Measurements from ENCODE around the gene TBC1D22A.

The TBC1D22A gene

DNA sequence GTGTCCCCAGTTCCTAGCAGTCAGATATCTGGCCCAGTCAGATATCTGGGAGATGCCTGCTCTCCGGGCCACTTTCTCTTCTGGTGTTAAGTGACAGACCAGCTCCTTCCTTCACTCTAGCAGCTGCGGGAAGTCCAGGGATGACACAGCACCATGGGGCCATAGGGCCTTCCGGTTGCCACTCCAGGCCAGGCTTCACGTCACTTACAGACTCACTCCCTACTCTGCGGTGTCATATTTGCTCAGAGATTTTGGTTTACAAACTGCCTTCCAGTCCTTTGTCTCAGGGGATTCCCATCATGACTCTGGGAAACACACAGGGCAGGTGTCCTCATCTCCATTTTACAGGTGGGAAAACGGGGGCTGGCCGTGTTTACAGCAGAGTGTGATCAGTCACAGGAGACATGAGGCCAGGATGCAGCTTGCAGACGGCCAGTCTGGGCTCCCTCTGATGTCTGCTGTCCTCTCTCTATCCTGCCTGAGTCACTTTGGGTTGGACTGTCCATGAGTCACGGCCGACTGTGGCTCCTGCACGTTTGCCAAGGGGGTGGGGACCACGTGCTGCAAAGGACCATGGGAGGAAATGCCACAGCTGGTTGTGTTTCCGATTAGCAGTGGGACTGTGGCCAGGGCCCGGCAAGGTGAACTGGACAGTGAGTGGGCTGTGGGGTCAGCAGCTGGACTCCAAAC is 8.2 kb upstream of the TBC1D22A start:
- no peak for DNase-seq

DNA sequence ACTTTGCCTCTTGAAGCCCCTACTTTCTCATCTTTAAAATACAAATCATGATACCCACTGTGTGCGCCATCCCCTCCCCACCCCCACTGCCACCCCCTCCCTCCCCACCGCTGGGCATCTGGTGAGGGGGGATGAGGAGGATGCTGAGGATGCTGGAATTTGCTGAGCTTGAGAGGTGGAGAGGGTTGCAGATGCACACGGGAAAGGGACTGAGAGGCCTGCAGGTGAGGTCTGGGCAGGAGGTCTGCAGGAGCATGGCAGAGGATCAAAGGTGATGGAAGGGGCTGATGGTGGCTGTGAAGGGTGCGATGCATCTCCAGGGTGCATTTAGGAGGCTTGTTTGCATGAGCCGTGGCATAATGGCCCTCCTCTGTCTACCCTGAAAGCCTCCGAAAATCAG is 7.6 kb upstream of the TBC1D22A start:
- DNase-seq = no peak

DNA sequence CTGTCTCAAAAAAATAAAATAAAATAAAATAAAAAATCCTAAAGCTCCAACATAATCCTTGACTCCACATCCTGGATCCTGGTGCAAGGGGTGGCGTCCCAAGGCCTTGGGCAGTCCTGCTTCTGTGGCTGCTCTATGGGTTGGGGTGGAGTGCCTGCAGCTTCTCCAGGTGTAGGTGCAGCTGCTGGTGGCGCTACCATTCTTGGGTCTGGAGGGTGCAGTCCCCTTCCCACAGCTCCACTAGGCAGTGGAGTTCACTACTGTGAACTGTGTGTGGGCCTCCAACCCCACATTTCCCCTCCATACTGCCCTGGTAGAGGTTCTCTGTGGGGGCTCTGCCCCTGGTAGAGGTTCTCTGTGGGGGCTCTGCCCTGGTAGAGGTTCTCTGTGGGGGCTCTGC is 6.9 kb upstream of the TBC1D22A start:
- DNase-seq = no peak

DNA sequence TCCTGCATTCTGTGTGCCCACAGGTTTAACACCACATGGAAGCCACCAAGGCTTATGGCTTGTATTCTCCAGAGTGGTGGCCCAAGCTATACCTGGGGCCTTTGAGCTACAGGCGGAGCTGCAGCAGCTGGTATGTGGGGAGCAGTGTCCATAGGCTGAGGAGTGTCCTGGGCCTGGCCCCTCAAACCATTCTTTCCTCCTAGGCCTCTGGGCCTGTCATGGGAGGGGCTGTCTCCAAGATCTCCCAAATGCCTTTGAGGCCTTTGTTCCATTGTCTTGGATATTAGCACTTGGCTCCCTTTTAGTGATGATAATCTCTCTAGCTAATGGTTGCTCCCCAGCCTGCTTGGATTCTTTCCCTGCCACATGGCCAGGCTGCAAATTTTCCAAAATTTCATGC is 6.4 kb upstream of the TBC1D22A start:
- DNase-seq = no peak

DNA sequence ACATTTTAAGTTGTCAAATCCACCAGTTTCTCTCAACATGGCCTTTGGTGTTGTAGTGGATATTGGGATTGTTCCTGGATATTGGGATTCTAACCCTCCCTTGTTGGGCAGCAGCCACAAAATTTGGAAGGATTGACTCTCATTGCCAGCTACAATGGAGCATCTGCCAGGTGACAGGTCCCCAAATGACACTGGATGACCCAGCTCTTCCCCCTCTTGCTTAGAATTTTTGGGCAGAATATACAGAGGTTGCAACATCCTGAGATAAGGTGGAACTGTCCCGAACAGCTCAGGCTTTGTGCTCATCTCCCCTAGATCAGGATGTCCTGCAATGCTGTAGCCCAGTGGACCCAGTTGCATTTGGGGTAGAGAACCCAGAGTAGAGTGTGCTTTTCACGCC is 5.3 kb upstream of the TBC1D22A start:
- no peak for DNase-seq

DNA sequence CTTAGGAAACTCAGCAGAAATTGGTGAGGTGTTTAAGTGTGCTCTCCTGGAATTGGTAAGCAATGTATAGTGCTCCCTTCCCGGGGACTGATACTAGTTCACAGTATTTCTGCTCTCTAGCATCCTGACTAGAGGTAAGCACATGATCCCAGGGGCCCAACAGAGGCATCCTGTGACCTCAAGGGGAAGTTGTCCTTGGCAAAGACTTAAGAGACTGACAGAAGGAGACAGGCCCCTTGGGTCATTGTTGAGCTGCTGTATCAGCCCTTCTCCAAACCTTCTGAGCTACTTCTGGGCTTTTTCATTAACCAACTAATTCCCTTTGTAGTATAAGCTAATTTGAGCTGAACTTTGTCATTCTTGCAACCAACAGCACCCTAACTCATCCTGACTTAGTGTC is 4.3 kb upstream of the TBC1D22A start:
- no peak for DNase-seq

DNA sequence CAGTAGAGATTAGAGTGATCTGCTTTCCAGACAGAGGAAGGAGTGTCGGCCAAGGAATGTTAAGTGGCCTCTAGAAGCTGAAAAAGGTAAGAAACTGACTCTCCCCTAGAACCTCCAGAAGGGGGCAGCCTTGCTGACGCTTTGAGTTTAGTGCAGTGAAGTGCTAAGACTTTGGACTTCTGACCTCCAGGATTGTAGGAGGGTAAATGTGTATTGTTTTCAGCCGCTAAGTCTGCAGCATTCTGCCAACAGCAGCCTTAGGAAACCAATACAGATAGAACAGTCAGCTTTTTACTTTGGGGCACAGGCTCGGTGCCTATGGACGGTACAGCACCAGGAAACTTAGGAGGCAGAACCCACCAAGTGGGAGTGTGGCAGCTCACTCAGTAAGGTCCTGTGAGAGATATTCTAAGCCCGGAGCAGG is 3.6 kb upstream of the TBC1D22A start:
- peak; percentile 47 for DNase-seq

DNA sequence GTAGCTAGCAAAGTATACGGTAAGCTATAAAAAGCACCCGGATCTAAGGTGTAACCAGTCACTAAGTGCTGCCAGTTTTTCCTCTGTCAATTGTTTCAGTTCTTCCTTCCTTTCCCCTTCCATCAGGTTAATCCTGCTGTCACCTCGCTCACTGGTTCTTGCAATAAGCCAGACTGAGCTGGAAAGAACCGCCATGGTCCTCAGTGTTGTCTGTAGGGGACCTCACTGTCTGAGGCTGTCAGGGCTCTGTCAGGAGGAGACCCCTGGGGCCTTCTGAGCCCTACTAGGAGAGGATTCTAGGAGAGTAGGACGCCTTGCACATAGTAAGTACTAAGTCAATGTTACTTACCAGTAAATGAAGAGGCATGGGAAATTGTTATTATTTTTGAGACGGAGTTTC is 1.4 kb upstream of the TBC1D22A start:
- no peak for DNase-seq

DNA sequence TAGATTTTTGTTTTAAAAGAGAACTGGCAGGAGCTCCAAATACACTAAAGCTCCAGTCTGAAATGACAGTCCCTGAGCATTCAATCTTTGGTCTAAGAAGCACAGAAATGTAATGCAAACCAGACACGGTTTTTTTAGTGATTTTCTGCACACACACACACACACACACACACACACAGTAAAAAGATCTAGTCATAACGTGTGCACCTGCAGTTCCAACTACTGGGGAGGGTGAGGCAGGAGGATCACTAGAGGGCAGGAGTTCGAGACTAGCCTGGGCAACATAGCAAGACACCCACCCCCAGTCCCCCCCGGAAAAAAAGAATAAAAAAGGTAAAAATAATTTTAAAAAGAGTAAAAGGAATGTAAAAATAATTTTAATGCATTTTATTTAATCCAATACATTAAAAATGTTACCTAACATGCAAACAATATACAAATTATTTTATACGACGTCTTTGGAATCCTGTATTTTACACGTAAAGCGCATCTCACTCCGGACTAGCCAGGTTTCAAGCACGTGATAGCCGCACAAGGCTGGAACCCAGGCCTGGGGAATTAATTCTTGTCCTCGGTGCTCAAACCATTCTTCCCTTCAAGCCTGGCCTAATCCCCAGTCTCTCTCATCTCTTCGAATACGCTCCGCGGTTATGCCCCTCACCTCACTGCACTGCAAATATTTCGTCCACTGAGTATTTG is 762 bp upstream of the TBC1D22A start:
- DNase-seq = no peak

DNA sequence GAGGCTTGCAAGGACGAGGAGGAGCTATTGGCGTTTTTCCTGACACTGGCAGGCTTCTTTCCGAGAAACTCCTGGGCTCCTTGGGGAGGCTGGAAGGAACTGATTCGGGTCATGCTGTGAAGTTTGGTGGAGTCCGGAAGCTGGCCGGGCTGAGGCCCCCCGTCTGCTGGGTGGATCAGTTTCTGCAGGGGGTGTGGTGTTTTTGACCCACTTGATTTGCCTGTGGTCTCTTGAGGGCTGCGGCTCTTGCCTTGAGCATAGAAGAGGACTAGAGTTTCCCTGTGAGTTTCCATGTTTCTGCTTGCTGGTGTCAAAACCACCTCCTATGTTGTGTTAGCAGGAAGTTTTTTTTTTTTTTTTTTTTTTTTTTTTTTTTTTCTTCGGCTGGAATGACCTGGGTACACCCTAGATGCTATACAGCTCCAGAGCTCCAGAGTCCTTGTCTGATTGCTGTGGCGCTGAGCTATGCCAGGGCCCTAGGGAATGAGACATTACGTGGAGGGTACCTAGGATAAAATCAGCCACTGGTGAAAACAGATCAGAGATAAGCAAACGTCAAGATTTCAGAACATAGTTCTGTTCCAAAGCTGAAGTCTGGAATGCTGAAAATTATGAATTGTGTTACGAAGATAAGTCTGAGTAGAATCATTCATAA is 728 bp downstream of the TBC1D22A start:
- DNase-seq = no peak

DNA sequence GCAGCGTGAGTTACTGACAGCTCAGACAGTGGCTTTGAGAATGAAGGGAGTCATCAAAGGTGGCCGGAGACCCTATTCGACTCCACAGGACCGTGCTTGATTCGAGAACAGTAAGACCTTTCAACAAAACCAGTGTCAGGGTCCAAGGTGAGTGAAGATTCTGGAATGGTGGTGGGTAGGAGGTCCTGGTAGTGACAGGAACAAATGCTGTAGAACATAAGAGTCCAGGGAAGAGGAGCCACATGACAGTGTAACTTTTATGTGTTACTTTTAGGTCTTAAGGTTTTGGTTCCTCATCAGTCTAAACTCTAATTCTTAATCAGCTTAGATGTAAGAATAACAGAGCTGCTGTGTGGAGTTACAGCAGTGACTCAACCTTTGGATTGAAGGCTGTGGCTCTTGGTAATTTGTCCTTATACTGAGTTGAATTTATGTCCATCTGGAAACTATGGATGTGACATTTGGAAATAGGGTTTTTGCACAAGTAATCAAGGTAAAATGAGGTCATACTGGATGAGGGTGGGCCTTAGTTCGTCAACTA is 1.8 kb downstream of the TBC1D22A start:
- no peak for DNase-seq

DNA sequence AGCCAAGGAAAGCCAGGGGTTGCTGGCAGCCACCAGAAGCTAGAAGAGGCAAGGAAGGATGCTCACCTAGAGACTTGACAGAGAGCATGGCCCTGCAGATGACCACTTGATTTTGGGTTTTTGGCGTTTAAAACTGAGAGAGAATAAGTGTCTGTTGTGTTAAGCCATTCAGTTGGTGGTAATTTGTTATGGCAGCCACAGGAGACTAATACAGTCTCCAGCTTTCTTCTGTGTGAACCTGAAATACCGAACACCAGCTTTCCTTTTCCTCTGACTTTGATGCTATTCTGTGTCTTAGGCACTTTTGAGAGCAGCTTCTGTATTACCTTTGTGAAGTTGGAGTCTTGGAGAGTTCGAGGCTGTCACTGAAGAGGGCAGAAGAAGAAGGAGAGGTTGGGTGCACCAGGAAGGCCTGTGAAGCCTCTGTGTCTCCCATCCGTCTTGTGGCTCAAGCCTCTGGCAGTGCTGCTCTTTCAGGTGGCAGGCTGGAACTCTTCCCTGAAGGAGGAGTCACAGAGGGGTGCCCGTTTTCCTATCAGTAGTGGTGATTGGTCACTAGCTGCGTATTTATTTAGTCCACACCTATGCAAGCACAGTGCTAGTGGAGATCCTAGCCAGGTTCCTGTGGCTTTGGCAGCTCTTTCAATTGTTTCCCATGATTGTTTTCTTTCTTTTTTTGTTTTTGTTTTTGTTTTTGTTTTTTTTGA is 2.5 kb downstream of the TBC1D22A start:
- no peak for DNase-seq

DNA sequence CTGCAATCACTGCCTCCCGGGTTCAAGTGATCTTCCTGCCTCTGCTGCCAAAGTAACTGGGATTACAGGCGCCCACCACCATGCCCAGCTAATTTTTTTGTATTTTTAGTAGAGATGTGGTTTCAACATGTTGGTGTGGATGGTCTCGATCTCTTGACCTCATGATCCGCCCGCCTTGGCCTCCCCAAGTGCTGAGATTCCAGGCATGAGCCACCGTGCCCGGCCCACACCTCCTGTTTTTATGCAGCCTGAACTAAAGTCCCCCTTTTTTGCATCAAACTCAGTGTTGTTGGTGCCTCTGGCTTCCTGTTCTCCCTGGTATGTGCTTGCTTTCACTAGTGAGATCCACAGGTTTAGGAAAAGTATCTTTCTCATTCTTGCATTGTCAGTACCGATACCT is 4.2 kb downstream of the TBC1D22A start:
- DNase-seq = no peak

DNA sequence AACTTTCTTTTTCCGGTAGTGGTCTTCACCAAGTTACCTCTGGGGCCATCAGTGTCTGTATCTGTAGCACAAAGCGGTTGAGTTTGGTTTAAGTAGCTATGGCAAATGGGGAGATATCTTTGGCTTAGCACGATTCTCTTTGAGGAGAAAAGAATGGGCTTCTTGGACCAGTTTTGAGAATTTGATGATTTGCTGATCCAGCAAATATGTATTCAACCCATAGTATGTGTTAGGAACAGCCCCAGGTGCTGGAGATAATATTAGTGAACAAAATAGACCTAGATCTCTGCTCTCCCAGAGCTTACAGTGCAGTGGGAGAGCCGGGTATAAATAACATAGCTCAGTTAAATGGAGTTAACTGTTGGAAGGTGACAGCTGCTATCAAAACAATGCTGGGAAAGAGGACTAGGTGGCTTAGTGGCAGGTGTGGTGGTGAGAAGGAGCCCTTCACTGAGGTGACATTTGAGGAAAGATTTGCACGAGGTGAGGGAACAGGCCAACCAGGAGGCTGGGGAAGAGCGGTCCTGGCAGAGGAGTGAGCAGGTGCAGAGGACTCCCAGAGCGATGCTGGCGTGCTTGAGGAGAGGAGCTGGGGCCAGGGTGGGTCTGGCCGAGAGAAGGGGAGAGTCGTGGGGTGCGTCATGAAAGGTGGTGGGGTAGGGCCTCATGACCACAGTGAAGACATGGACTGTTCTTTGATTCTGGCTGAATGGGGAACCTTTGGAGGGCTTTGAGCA is 5.0 kb downstream of the TBC1D22A start:
- DNase-seq = no peak

DNA sequence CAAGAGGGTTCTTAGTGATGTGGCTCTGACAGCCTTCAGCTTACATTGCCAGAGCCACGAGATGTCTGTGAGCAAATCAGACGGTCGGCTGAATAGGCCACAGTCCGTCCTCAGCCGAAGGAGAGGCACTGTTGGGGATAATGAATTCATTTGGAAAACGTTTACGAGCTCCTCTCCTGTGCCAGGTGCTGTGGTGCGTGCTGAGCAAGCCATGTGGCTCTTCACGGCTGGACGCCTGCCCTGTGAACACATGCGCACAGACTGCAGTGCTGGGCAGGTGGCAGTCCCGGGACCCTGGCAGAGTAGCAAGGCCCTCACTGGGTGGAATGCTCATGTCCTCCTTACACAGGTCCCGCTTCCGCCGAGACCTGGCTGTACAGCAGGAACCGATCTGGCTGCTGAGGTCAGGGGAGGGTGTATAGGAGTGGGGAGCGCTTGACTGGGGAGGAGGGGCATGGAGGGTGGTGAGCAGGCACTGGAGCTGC is 6.8 kb downstream of the TBC1D22A start:
- no peak for DNase-seq

DNA sequence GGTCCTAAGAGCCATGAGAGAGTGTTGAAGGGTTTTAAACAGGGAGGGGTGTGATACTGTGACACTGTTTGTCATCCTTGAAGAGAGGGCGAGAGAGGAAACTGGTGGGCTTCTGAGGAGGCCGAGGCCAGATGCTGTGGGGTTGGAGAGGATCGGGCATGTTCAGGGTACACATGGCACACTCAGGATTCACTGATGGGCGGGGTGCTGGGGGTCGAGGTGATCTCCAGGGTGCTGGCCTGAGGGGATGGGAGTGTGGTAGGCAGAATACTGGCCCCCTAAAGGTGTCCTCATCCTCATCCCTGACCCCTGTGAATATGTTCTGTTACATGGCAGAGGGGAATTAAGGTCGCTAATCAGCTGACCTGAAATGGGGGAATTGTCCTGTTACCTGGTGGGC is 7.3 kb downstream of the TBC1D22A start:
- no peak for DNase-seq

DNA sequence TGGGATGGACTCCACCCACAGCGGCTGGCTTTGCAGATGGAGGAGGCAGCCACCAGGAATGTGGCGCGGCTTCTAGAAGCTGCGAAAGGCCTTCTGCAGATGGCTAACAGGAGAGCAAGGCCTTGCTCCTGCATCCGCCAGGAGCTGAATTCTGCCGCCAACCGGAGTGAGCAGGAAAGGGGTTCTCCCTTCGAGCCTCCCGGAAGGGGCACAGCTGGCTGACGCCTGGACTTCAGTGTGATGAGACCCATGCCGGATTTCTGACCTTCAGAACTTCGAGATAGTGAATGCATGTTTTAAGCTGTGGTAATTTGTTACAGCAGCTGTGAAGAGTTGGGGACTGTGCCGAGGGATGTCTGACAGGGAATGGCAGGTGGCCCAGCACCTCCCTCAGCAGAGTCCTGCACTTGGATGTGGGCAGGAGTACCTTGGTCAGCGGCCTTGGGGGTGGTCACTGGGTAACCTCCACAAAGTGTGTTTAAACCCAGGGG is 7.7 kb downstream of the TBC1D22A start:
- DNase-seq = no peak

DNA sequence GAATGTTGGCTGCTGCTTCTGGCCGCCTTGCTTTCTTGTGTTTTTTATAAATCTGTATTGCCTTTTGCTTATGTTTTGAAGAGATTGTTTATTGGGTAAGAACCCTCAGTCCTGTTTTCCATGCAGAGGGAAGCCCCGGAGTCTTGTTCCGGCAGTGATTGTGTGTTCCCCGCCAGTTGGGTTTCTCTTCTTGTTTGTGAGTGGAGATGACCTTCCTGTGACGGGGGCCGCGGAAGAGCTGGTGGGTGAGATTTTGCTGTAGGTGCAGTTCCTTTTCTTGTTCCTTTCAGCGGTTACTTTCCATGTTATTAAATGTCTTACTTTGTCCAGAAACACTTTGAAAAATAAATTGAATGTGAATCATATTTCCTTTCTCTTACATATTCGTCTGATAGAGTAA is 8.3 kb downstream of the TBC1D22A start:
- no peak for DNase-seq

DNA sequence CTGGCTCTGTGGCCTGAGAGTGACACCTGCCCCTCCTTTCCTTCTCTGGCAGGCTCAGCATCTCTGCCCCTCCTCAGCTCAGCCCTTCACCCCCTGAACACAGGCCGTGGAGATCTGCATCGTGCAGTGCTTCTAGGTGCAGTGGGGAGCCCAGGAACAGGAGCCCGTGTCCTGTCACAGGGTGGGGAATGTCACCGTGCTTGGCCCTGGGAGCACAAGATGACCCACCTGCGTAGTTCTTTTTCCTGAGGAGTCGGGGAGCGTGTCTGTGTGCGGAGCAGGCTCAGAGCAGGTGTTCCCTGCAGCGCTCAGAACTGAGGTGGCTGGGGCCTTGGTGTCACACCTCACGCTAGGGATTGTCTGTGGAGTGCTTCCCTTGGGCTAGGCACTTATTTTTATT is 10.6 kb downstream of the TBC1D22A start:
- no peak for DNase-seq

DNA sequence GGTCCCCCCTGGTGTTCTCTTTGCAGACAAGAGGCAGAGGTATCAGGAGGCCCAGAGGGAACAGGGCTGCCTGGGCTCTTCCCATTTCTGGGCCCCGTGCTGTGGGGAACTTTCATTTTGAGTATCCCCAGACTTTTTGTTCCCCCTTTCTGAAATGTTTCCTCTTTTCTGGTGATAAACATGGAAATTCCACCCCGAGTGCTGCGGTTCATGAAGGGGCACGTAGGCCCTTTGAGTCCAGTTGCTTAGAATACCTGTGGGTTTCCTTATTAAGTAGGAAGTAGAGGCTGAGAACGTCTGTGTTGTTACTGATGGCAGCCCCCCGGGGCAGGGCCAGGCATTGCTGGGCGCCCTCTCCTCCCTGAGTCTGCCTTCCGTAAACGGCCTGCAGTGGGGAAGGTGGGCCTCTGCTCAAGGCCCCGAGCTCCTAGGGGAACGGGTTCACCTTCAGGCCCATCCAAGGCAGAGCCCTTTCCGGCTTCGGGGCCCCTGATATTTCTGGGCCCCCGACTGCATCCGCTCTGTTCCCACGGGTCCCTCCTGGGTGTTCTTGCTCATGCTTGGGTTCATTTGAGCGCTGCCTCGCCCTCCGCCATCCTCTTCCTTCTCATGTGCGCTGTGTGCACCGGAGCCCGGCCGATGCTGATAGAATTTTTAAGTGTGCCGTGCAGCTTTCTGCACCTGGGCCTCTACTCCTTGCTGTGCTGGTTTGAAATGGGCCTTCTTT is 12.0 kb downstream of the TBC1D22A start:
- no peak for DNase-seq

DNA sequence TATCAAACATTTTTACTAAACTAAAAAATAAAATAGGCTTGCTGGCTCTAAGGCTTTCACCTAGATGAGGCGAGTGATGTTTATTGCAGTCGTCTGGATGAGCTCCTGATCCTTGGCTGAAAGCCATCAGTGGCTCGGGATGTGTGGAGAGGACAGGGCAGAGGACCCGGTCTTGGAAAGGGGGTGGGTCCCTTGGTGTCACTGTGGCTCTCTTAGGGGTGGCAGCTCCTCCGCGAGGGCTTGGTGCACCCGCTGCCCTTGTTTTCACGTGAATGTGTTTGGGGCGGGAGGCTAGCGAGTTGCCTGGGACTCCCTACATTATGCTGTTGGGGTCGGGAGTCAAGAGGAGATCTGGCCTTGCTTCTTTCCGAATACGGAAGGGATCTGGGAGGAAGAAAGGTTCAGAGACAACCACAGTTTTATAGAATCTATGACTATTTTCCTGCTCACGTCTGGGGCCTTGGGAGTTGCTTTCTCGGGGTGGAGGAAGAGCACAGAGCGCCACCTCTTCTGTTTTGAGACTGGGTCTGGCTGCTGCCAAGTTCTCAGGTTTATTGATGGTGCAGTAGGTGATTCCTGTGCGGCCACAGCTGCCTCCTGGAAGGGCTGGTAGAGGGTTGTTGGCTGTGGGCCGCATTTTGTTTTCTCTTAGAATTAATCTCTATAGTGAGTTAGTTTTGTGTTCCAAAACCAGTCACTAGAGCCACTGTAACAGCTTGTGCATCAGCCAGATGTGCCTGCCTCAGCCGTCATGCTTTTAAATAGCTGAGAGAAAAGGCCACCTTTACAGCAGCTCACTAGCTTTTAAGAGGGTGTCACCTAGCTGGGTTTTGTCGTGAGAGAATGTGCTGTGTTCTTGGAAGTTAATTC is 12.8 kb downstream of the TBC1D22A start:
- no peak for DNase-seq
